GM19455 (cell line): ENCODE data around the gene ADD1.

Source experiments
- ATAC-seq: cut with Tn5 transposase; IDR thresholded peaks from one replicate; pipeline ENCODE4 v1.9.1; 2021; ENCODE audit not compliant: unreplicated experiment

The ADD1 gene

DNA sequence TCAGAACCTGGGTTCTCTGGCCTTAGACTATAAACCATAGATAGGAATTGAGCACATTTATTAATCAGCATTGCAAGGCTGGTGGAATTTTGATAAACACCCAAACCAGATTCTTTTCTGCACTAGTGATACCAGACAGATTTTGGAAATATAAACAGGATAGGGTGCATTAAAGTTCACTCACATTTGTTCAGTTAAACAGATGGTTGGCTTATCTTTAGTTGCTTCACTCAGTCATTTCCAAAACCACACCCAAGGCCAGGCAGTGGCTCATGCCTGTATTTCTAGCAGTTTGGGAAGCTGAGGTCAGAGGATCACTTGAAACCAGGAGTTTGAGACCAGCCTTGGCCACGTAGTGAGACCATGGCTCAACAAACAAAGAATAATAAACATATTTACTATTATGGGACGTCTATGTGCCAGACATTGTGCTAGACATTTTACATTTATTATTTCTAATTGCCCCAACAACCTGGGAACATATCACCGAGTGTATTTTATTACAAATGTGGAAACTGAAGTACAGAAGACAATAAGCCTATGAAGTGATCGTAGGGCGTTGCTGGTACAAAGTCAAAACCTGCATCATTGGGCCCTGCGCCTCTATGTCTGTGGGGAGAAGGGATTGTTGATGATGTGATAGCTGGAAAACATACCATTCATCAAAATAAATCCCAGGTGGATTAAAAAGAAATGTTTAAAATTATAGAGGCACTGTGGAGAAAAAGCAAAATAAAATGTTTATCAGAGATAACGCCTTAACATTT, 15.0 kb downstream of the ADD1 start:
- ATAC-seq: no peak

DNA sequence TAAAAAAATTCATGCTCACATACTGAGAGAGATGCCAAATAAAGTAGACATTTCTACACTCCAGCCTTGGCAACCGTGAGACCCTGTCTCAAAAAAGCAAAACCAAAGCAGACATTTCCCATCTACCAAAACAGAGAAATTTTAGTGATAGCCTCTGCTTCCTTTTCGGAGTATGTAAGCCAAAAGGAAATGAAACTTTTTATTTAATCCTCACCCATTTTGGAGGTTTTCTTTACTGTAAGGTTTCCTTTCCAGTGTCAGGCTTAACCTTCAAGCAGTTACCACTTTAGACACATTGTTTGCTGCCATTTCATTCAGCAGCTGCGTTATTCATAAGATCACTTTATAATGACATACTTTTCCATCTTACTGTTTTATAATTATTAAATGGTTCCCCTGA, 15.9 kb downstream of the ADD1 start:
- no peak for ATAC-seq

DNA sequence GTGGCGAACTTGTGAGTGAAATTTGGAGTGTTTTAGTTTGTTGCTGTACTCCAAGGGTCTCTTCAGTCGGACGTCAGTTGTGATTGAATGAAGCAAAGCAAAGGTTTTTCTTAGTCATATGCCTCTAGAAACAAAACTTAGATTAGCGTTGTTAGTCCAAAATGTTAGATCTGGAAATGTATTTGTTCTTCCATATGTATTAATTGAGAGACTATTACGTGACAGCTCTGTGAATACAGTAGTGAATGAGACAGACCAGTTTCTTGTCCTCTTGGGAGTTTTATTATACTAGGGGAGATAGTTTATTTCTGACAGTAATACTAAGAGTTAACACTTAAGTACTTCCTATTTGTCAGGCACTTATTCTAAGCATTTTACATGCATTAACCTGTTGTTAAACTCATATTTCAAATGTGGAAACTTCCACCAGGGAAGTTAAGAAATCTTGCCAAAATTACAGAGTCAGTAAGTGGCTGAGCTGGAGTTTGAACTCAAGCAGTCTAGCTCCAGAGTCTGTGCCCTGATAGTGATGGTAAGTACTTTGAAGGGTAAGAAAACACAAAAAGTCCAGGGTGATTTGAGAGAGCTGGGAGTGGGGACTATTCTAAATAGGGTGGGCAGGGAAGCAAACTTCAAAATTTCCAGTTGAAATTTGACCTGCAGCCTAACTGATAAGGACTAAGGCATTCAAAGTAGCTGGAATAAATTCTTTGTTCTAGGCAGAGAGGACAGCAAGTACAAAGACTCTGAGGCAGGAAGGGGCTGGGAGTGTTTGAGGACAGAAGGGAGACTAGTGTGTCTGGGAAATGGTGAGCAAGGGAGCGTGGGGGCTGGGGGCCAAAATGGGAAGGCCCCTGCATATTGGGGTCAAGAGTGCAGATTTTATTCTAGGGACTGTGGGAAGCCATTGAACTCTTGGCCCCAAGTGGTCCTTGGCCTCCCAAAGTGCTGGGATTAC, 17.0 kb downstream of the ADD1 start:
- ATAC-seq: no peak

DNA sequence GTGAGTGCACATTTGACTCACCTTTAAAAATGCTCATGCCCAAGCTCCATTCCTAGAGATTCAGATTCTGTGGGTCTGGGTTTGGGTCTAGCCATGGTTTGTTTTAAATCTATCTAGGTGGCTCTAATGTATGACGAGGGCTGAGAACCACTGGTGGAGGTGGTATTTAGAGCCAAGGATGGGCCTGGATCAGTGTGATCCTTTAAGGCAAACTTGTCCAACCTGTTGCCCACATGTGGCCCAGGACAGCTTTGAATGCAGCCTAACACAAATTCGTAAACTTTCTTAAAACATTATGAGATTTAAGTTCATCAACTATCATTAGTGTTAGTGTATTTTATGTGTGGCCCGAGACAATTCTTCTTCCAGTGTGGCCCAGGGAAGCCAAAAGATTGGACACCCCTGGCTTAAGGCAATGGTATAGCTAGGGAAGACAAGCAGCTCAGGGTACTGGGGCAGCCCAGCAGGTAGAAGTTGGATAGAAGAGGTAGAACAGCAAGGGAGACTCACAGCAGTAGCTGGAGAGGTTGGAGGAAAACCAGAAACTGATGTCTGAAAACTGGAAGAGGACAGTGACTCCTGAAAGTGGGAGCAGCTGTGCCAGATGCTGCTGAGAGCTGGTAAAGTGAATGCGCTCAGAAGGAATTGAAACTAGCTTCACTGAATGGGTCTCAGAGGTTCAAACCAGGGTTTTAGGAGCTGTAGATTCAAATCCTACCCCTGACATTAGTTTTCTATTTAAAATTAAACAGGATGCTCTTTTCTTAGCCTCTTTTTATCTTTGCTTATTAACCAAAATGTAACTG, 18.2 kb downstream of the ADD1 start:
- no peak for ATAC-seq

DNA sequence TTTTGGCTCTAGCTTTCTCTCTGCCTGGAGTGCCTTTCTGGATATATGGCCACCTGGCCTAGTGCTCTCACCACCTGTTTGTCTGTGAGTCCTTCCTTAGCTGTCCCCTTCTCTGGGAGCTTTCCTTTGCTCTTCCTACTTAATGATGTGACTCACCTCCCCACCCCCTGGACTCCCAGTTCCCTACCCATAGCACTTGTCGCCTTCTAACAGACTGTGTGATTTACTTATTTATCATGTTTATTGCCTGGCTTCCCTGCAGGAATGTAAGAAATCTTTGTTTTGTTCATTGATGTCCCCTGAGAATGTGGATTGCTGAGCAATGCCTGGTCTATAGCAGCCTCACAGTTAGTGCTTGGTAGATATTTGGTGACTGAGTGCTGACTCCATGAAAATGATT, 18.9 kb downstream of the ADD1 start:
- no peak for ATAC-seq

DNA sequence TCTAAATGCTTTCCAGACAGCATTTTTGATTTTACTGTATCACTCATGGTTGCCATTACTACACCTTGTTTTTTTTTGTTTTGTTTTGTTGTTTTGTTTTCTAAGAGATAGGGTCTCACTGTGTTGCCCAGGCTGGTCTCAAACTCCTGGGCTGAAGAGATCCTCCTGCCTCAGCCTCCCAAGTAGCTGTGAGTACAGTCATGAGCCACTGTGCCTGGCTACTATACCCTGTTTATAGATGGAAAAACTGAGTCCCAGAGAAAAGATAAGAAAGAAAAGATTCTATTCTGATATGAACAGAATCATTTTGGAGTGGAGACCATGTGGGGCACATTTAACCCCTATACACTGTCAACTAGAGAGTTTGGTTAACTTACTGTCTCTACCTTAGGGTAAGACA, 20.0 kb downstream of the ADD1 start:
- ATAC-seq: no peak

DNA sequence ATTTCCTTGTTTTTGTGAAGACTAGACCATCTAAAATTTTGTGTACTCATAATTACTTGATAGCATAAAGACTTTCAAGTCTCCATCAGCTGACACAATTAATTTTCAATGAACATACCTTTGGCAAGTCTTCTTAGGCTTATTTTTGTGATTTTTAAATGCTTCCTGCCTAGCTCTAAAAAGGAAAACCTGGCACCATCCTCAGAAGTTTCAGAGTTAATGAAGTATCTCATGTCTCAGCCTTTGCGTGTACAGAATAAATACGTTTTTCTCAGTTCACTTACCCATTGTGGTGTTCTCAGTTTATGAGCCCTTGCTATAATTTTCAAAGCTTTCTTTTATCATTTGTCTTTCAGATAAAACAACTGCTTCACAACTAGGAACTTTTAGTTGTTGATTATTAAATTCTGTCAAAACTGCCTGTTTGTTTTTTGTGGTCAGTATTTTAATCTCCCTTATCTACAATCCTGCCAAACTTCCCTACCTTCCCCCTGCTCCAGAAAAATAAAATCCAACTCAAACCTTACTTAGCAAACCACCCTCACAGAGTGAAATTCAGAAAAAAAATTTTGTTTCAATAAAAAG, 21.6 kb downstream of the ADD1 start:
- ATAC-seq: no peak

DNA sequence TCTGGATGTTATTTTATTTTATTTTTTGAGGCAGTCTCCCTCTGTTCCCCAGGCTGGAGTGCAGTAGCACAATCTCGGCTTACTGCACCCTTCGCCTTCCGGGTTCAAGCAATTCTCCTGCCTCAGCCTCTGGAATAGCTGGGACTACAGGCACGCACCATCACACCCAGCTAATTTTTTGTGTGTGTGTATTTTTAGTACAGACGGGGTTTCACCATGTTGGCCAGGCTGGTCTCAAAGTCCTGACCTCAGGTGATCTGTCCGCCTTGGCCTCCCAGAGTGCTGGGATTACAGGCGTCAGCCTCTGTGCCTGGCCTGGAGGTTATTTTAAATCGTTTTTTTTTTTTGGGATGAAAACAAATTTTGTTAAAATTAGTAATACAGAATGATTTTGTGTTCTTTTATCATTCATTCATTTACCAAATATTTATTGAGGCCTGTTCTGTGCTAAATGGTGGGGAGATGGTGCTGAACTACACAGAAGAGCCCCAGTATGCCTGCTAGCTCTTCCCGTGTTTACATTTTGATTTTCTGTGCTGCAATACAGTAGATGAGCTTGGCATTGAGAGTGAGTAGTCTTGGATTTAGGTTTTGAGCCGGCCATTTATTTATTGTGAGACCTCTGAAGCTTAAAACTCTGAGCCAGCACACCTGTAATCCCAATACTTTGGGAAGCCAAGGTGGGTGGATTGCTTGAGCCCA, 22.7 kb downstream of the ADD1 start:
- no peak for ATAC-seq

DNA sequence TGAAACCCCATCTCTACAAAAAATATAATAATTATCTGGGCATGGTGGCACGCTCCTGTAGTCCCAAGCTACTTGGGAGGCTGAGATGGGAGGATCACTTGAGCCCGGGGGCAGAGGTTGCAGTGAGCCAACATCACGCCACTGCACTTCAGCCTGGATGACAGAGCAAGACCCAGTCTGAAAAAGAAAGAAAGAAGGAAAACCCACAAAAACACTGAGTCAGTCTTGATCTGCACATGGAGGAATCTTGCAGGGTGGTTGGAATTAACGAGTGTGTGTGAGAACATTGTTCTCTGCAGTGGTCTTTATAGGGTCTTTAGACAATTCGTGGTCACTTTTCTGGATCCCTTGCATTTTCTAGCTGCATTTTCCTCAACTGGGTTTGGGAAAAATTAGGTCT, 23.2 kb downstream of the ADD1 start:
- ATAC-seq: no peak

DNA sequence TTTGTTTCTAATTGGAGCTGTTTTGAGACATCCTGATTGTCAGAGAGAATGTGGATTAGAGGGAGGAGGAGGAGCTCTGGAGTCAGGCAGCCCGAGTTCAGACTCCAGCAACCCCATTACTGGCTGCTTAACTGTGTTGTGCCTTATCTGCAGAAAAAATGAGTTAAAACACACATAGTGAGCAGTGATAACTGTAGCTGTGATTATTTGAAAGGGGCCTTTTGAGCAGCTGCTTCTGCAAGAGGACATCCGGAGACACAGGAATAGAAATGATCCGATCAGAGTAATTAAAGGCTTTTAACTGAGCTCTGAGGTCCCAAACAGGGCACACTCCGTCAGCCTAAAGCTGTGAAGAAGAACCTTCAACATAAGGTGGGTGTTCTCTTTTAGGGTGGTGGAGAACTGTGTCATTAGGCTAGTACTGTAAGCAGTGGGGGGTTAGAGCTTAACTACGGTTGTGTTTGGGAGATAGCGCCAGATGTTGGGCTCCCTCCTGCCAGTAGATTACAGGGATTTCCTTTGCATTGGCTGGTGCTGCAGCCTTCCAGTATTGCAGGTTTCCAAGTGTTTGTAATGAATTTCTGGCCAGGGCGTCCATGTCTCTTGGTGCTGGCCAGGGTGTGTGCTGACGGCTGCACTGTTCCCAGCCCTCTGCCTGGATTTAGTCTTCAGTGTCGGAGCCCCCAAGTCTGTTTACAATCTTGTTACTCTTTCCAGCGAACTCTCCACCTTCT, 24.3 kb downstream of the ADD1 start:
- ATAC-seq: no peak

DNA sequence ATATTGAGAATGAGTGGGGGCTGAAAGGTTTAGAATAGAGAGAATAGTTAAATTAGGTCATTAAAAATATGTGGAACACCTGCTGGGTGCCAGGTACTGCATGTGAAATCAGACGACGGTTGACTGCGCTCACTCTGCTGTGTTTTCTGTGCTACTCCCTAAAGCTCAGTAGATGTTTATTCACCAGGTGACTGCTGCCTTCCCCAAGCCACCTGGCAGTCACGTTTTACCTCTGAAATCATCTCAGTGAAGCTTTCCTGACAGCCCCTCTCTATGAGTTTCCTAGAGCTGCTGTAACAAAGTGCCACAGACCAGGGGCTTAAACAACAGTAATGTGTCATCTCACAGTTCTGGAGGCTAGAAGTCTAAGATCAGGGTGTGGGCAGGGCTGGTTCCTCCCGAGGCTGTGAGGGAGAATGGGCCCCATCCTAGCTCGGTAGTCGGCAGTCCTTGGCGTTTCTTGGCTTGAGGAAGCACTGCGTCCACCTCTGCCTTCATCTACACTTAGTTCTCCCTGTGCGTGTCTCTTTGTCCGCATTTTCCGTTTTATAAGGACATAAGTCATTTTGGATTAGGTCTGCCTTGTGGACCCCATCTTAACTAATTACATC, 25.3 kb downstream of the ADD1 start:
- ATAC-seq: no peak

DNA sequence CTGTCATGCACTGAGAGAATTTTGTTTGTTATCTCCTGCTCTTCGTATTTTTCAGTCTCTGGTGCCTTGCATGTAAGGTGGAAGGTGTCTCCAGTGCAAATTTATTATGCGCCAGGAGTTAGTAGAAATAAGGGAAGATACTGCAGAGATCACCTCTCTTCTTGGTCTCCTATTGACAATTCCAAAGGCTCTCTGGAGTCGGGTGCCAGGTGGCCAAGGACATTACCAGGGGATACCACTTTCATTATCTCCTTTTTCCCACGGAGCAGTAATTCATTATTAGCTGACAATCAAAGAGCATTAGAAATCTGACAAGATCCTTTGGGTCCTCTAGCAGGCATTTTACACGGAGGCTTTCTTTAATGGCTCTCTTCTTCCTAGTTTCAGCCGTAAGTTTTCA, 26.0 kb downstream of the ADD1 start:
- no peak for ATAC-seq

DNA sequence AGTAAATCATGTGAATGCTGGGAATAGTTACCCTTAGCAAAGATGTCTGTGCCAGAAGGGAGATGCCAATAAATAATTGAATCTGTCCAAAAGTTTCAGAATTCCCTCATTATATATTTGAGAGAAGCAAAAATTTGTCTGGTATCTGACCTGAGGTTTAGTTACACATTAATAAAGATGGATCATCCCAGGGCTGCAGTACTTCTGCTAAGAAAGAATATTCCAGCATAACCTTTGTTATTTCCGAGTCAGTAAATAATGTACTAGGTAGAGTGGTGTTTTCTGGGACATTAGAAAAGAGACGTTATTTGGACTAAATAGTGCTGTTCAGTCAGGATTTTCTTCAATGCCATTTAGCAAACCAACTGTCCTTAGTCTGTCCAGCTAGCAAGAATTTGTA, 26.4 kb downstream of the ADD1 start:
- no peak for ATAC-seq

DNA sequence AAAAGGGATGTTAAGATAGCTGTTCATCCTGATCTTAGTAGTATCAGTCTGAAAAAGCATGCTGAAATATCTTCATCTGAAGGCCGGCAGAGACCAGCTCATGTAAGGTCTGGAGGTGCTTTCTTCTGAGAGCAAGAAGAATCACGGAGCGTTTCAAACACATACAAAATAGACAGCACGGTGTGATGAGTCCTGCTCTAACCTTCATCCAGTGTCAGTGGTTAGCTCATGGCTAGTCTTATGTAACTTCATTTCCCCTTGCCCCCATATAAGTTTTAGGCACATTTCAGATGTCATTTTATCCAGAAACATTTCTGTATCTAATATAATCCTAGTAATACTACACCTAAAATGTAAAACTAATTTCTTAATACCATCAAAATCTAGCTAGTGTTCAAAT, 27.8 kb downstream of the ADD1 start:
- no peak for ATAC-seq

DNA sequence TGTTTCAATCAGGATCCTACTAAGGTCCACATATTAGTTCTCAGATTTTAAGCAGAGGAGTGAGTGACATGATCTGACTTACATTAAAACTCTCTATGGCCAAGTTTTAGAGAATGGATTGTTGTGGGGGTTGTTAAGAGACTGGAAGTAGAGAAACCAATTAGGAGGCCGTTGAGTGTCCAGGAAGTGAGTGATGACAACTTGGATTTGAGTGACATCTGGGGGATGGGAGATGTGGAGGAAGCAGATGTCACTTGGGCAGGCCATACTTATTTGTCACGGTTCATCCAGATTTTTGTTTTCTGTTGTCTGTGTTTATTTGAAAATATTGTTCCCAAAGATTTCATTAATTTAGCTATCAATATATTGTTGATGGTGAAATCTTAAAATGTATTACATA, 28.3 kb downstream of the ADD1 start:
- no peak for ATAC-seq

DNA sequence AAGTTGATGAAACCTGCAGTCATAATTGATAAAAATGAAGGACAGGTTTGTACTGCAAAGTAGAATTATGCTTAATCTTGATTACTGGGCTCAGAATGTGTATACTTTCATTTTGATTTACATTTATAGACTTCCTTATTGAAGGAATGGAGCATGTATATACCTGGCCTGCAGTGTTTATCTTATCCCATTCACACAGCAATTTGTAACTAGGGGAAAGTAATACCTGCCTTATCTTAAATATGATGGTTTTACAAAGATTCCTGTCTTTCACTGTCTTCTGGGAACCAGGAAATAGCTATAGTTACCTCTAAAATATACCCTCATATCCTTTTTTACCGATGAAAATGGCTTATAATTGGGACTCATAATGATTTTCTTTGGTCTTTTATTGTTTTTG, 29.7 kb downstream of the ADD1 start:
- ATAC-seq: no peak

DNA sequence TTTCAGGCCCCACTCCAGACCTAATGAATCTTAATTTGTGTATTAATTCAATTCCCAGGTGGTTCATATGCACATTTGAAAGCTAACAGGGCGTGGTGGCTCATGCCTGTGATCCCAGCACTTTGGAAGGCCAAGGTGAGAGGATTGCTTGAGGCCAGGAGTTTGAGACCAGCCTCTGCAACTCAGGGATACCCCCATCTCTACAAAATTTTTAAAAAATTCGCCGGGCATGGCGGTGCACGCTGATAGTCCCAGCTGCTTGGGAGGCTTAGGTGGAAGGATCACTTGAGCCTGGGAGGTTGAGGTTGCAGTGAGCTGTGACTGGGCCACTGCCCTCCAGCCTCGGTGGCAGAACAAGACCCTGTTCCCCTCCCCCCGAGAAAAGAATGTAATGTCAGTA, 31.2 kb downstream of the ADD1 start:
- ATAC-seq: no peak

DNA sequence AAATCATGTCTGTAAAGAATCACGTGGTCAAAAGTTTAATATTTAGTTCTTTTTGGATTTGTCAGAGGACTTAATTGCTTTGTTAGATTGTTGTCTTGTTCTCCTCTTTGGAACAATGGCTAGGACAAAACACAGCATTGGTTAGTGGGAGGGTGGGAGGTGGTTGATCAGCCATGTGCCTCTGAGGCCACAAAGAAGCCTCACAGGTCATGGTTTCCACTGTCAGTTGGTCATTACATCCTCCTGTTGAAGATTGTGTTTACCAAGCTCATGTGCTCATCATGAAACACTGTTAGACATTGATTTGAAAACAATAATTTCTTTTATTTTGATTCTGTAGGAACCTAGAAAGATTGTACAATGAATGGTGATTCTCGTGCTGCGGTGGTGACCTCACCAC, 31.9 kb downstream of the ADD1 start:
- ATAC-seq: no peak

DNA sequence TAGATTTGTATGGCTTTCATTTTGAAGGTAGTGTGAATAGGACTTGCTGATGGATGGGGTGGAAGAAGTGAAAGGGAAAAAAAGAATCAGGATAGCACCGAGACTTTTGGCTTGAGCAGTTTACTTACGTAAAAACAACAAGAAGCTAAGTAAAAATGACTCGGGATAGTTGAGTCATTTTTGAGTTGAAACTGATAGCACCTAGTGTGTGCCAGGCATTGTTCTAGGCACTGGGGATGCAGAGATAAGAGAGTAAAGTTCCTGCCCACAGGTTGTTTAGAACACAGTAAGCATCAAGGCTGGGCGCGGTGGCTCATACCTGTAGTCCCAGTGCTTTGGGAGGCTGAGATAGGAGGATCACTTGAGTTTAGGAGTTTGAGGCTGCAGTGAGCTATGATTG, 34.7 kb downstream of the ADD1 start:
- no peak for ATAC-seq
